Smooth muscle cell (in vitro differentiated cells): ENCODE results near the gene ANKRD44. TPM values are rescaled to one million over a fixed set of nuclear protein-coding genes. Genes with fewer than 3 reads are reported as not detected.

Experiments used
- DNase-seq: peaks from one replicate; lab custom pipeline; 2025; ENCODE audit not compliant: unreplicated experiment; lab: John Stamatoyannopoulos, UW
- H2AFZ ChIP-seq: fragments of 200-600 bp; sonication (generic); 2 replicates; pipeline ENCODE4 v1.6.0; 2016; ENCODE audit warnings: antibody characterized with exemption, low read depth, mild to moderate bottlenecking
- H3F3A ChIP-seq: fragments of 200-600 bp; sonication (generic); 2 replicates; pipeline ENCODE4 v1.6.0; 2017; ENCODE audit warnings: antibody characterized with exemption, low read depth
- H3K27ac ChIP-seq: fragments of 200-600 bp; sonication (generic); 2 replicates; pipeline ENCODE4 v1.5.1; 2016; ENCODE audit warnings: low read depth, mild to moderate bottlenecking
- H3K27me3 ChIP-seq: fragments of 200-600 bp; sonication (generic); 2 replicates; pipeline ENCODE4 v1.6.1; 2016; ENCODE audit warnings: low read depth, mild to moderate bottlenecking
- H3K36me3 ChIP-seq: fragments of 200-600 bp; sonication (generic); 2 replicates; pipeline ENCODE4 v1.5.1; 2016; ENCODE audit warnings: low read depth
- H3K4me1 ChIP-seq: fragments of 200-600 bp; sonication (generic); 2 replicates; pipeline ENCODE4 v1.5.1; 2016; ENCODE audit warnings: low read depth
- H3K4me2 ChIP-seq: fragments of 200-600 bp; sonication (generic); 2 replicates; pipeline ENCODE4 v1.6.0; 2016; ENCODE audit warnings: mild to moderate bottlenecking
- H3K4me3 ChIP-seq: fragments of 200-600 bp; sonication (generic); 2 replicates; pipeline ENCODE4 v1.5.1; 2016; ENCODE audit warnings: mild to moderate bottlenecking
- H3K79me2 ChIP-seq: fragments of 200-600 bp; sonication (generic); 2 replicates; pipeline ENCODE4 v1.6.0; 2016; ENCODE audit warnings: low read depth, mild to moderate bottlenecking
- H3K9ac ChIP-seq: fragments of 200-600 bp; sonication (generic); 2 replicates; pipeline ENCODE4 v1.6.0; 2016; ENCODE audit warnings: low read depth
- H3K9me3 ChIP-seq: fragments of 200-600 bp; sonication (generic); replicated peaks from 2 replicates; pipeline ENCODE4 v1.5.1; 2016; ENCODE audit warnings: low read depth
- H4K20me1 ChIP-seq: fragments of 200-600 bp; sonication (generic); 2 replicates; pipeline ENCODE4 v1.6.0; 2016; ENCODE audit warnings: low read depth
- CTCF ChIP-seq: fragments of 200-600 bp; sonication (generic); IDR thresholded peaks from 2 replicates; pipeline ENCODE4 v1.5.1; 2017; ENCODE audit warnings: borderline replicate concordance, mild to moderate bottlenecking, antibody characterized with exemption; ENCODE audit not compliant: insufficient read depth, poor library complexity, severe bottlenecking
- WGBS: methylation state at CpG from one replicate; pipeline ENCODE4 v1.1.7; 2016; ENCODE audit warnings: low lambda C conversion rate; 5-methylcytosine and 5-hydroxymethylcytosine counted together
- polyA plus RNA-seq: library from polyadenylated mRNA; unstranded; fragments of >200 nt; fragmentation: Nextera tagmentation; extraction: Ambion mirVana; gene quantifications from 2 replicates; pipeline ENCODE4 v1.2.1, GENCODE V29; 2016
- total RNA-seq: library from RNA; depleted of rRNA; stranded (reverse); fragments of >200 nt; gene quantifications from 2 replicates; pipeline ENCODE4 v1.2.3, GENCODE V29; 2014

ANKRD44 gene
- total and polyA plus RNA-seq, 2 experiments from 2014 or later, result 3.6 to 5.5 TPM

- no peak for DNase-seq
- H2AFZ ChIP-seq, result no peak overlapping the region
- WGBS, result 88% methylated on average over 5 of the region's 5 CpGs
- no peaks in the 10 kb centered on the region for H3K36me3 ChIP-seq
- no peak overlapping the region for H3K4me3 ChIP-seq
- no peaks in the 10 kb centered on the region for H3K79me2 ChIP-seq
- H3F3A ChIP-seq, result peaks cover 3% of the 10 kb centered on the region
- H3K9ac ChIP-seq, result no peak overlapping the region
- no peaks in the 10 kb centered on the region for H3K27me3 ChIP-seq
- TF ChIP-seq CTCF, result no peak
- no peak overlapping the region for H3K4me2 ChIP-seq
- H4K20me1 ChIP-seq, result no peaks in the 10 kb centered on the region
- no peak overlapping the region for H3K27ac ChIP-seq
- H3K4me1 ChIP-seq, result peaks cover under 1% of the 10 kb centered on the region
- H3K9me3 ChIP-seq, result no peaks in the 10 kb centered on the region
Observed at GRCh38 chr2:197306024-197306695, 4.4 kb downstream of the ANKRD44 start.

GRCh38 chr2:197304556-197305011, 6.0 kb downstream of the ANKRD44 start:
- Histone ChIP-seq H3K36me3 (no peaks in the 10 kb centered on the region), H3F3A (no peaks in the 10 kb centered on the region), H3K27me3 (no peaks in the 10 kb centered on the region), H3K79me2 (no peaks in the 10 kb centered on the region), H3K9ac (no peak overlapping the region), H3K4me2 (no peak overlapping the region), H3K9me3 (no peaks in the 10 kb centered on the region), H3K4me1 (no peaks in the 10 kb centered on the region), H2AFZ (no peak overlapping the region), H4K20me1 (no peaks in the 10 kb centered on the region), H3K27ac (no peak overlapping the region), H3K4me3 (no peak overlapping the region)
- no peak for DNase-seq
- 90% methylated on average over 3 of the region's 3 CpGs for WGBS
- TF ChIP-seq CTCF, result no peak

- no peak overlapping the region for H3K4me3 ChIP-seq
- no peak overlapping the region for H3K9ac ChIP-seq
- H2AFZ ChIP-seq, result no peak overlapping the region
- no peaks in the 10 kb centered on the region for H3K9me3 ChIP-seq
- no peak overlapping the region for H3K27ac ChIP-seq
- H3K27me3 ChIP-seq, result no peaks in the 10 kb centered on the region
- H3K4me1 ChIP-seq, result no peaks in the 10 kb centered on the region
- H4K20me1 ChIP-seq, result no peaks in the 10 kb centered on the region
- no peaks in the 10 kb centered on the region for H3K79me2 ChIP-seq
- no peak for TF ChIP-seq CTCF
- H3K36me3 ChIP-seq, result no peaks in the 10 kb centered on the region
- no peak for DNase-seq
- H3K4me2 ChIP-seq, result no peak overlapping the region
- no peaks in the 10 kb centered on the region for H3F3A ChIP-seq
- 42% methylated on average over 2 of the region's 2 CpGs for WGBS
Observed at GRCh38 chr2:197300139-197300538, 10.4 kb downstream of the ANKRD44 start.

GRCh38 chr2:197298609-197299008, 12.0 kb downstream of the ANKRD44 start:
- H3K36me3 ChIP-seq, result no peaks in the 10 kb centered on the region
- H3K27ac ChIP-seq, result no peak overlapping the region
- H3K27me3 ChIP-seq, result no peaks in the 10 kb centered on the region
- H3F3A ChIP-seq, result no peaks in the 10 kb centered on the region
- no peak overlapping the region for H2AFZ ChIP-seq
- no peak for TF ChIP-seq CTCF
- WGBS, result 94% methylated on average over 4 of the region's 4 CpGs
- H4K20me1 ChIP-seq, result no peaks in the 10 kb centered on the region
- no peak overlapping the region for H3K4me3 ChIP-seq
- H3K79me2 ChIP-seq, result no peaks in the 10 kb centered on the region
- no peak overlapping the region for H3K4me2 ChIP-seq
- no peak for DNase-seq
- H3K9me3 ChIP-seq, result no peaks in the 10 kb centered on the region
- H3K4me1 ChIP-seq, result no peaks in the 10 kb centered on the region
- no peak overlapping the region for H3K9ac ChIP-seq
